WTC11 (cell line): ENCODE data around the gene SENP7. TPM values are rescaled to one million over a fixed set of nuclear protein-coding genes. Genes with fewer than 3 reads are reported as not detected.

Experiments
- ATAC-seq: fragments of 200-7000 bp; cut with Tn5 transposase; 2 replicates; pipeline ENCODE4 v1.10.0; 2021; ENCODE audit warnings: mild to moderate bottlenecking, moderate library complexity
- CTCF ChIA-PET: fragments of 300-600 bp; sonication (Branson Sonifier 250); formaldehyde crosslinking; loops from one replicate; lab custom pipeline; 2021; ENCODE audit warnings: antibody characterized with exemption; lab: Charles Lee
- POLR2A ChIA-PET: fragments of 350-600 bp; sonication (Branson Sonifier 250); formaldehyde crosslinking; loops from one replicate; lab custom pipeline; 2021; ENCODE audit warnings: antibody characterized with exemption; lab: Charles Lee
- DNase-seq: peaks from one replicate; pipeline ENCODE4 v3.0.0; 2021; ENCODE audit warnings: low spot score
- H3K27ac Mint-ChIP-seq: 2 replicates; pipeline ENCODE4 v1.8.0; 2021; ENCODE audit warnings: mixed read lengths
- H3K27me3 Mint-ChIP-seq: 2 replicates; pipeline ENCODE4 v1.8.0; 2021; ENCODE audit warnings: low read depth, mild to moderate bottlenecking, moderate library complexity, mixed read lengths
- H3K36me3 Mint-ChIP-seq: 2 replicates; pipeline ENCODE4 v1.8.0; 2021; ENCODE audit warnings: mixed read lengths
- H3K4me1 Mint-ChIP-seq: 2 replicates; pipeline ENCODE4 v1.8.0; 2022; ENCODE audit warnings: mixed read lengths
- H3K4me3 Mint-ChIP-seq: 2 replicates; pipeline ENCODE4 v1.8.0; 2021; ENCODE audit warnings: mild to moderate bottlenecking, moderate library complexity, mixed read lengths
- H3K9me3 Mint-ChIP-seq: 2 replicates; pipeline ENCODE4 v1.8.0; 2021; ENCODE audit warnings: mixed read lengths
- ARID4B ChIP-seq: sonication (generic); formaldehyde crosslinking; IDR thresholded peaks from 2 replicates; pipeline ENCODE4 v1.8.0; 2023; ENCODE audit warnings: missing genetic modification reagents, mild to moderate bottlenecking, borderline replicate concordance
- ATF2 ChIP-seq: sonication (generic); formaldehyde crosslinking; IDR thresholded peaks from 2 replicates; pipeline ENCODE4 v1.8.1; 2022; ENCODE audit warnings: low read depth, missing genetic modification reagents, borderline replicate concordance
- ATF6 ChIP-seq: sonication (generic); formaldehyde crosslinking; IDR thresholded peaks from 2 replicates; pipeline ENCODE4 v1.8.1; 2023; ENCODE audit warnings: mild to moderate bottlenecking, missing genetic modification reagents
- CTCF ChIP-seq: fragments of 200-600 bp; IDR thresholded peaks from 2 replicates; pipeline ENCODE4 v1.8.0; 2022; ENCODE audit warnings: antibody characterized with exemption
- E2F5 ChIP-seq: sonication (generic); formaldehyde crosslinking; IDR thresholded peaks from 2 replicates; pipeline ENCODE4 v1.8.1; 2022; ENCODE audit warnings: mild to moderate bottlenecking, moderate library complexity, missing genetic modification reagents
- ESRRA ChIP-seq: sonication (generic); formaldehyde crosslinking; IDR thresholded peaks from 2 replicates; pipeline ENCODE4 v1.8.1; 2022; ENCODE audit warnings: mild to moderate bottlenecking, missing genetic modification reagents, borderline replicate concordance
- JAZF1 ChIP-seq: fragments of 250-450 bp; sonication (Bioruptor Pico); IDR thresholded peaks from 2 replicates; pipeline ENCODE4 v1.9.0; 2021; ENCODE audit warnings: moderate library complexity, mild to moderate bottlenecking, inconsistent platforms
- JUN ChIP-seq: sonication (generic); formaldehyde crosslinking; IDR thresholded peaks from 2 replicates; pipeline ENCODE4 v1.8.0; 2023; ENCODE audit warnings: mild to moderate bottlenecking, missing genetic modification reagents
- NR1H2 ChIP-seq: sonication (generic); formaldehyde crosslinking; IDR thresholded peaks from 2 replicates; pipeline ENCODE4 v1.9.0; 2021; ENCODE audit warnings: mild to moderate bottlenecking, moderate library complexity, missing genetic modification reagents
- OVOL2 ChIP-seq: fragments of 250-450 bp; sonication (Bioruptor Pico); IDR thresholded peaks from 2 replicates; pipeline ENCODE4 v1.9.0; 2021; ENCODE audit warnings: mild to moderate bottlenecking, borderline replicate concordance
- RORB ChIP-seq: fragments of 250-450 bp; sonication (Bioruptor Pico); IDR thresholded peaks from 2 replicates; pipeline ENCODE4 v1.9.0; 2021; ENCODE audit warnings: mild to moderate bottlenecking
- SMAD4 ChIP-seq: sonication (generic); formaldehyde crosslinking; IDR thresholded peaks from 2 replicates; pipeline ENCODE4 v1.8.0; 2022; ENCODE audit warnings: mild to moderate bottlenecking, missing genetic modification reagents
- SOX15 ChIP-seq: fragments of 250-450 bp; sonication (Bioruptor Pico); IDR thresholded peaks from 2 replicates; pipeline ENCODE4 v1.9.0; 2021; ENCODE audit warnings: mild to moderate bottlenecking
- STAT6 ChIP-seq: sonication (generic); formaldehyde crosslinking; conservative IDR thresholded peaks from 2 replicates; pipeline ENCODE4 v1.8.1; 2023; ENCODE audit warnings: mild to moderate bottlenecking, low read depth, missing genetic modification reagents, moderate library complexity
- ZBTB21 ChIP-seq: sonication (generic); formaldehyde crosslinking; IDR thresholded peaks from 2 replicates; pipeline ENCODE4 v1.8.1; 2023; ENCODE audit warnings: mild to moderate bottlenecking, missing genetic modification reagents, borderline replicate concordance
- ZNF219 ChIP-seq: sonication (generic); formaldehyde crosslinking; IDR thresholded peaks from 2 replicates; pipeline ENCODE4 v1.8.0; 2023; ENCODE audit warnings: missing genetic modification reagents, mild to moderate bottlenecking, borderline replicate concordance
- ZNF232 ChIP-seq: sonication (generic); formaldehyde crosslinking; IDR thresholded peaks from 2 replicates; pipeline ENCODE4 v1.8.0; 2022; ENCODE audit warnings: mild to moderate bottlenecking, missing genetic modification reagents
- ZNF263 ChIP-seq: sonication (generic); formaldehyde crosslinking; IDR thresholded peaks from 2 replicates; pipeline ENCODE4 v1.8.1; 2022; ENCODE audit warnings: low read depth, mild to moderate bottlenecking, moderate library complexity, missing genetic modification reagents
- ZSCAN18 ChIP-seq: fragments of 250-450 bp; sonication (Bioruptor Pico); IDR thresholded peaks from 2 replicates; pipeline ENCODE4 v2.1.2; 2022; ENCODE audit warnings: mild to moderate bottlenecking, moderate library complexity
- total RNA-seq: library from RNA; stranded (reverse); gene quantifications from 3 replicates; pipeline ENCODE4 v1.2.3, GENCODE V29; 2021

Gene SENP7
- total RNA-seq, 1 experiment from 2014 or later: 10.5 TPM

- no peaks in the 10 kb centered on the region for H3K27me3 Mint-ChIP-seq
- no peak for TF ChIP-seq ZSCAN18 (CRISPR knock-in tag)
- TF ChIP-seq ATF6 (CRISPR knock-in tag): no peak
- TF ChIP-seq ZNF219 (CRISPR knock-in tag): no peak
- TF ChIP-seq CTCF: no peak
- no peak for TF ChIP-seq ZBTB21 (CRISPR knock-in tag)
- TF ChIP-seq ESRRA: no peak
- TF ChIP-seq JAZF1: no peak
- TF ChIP-seq RORB (CRISPR knock-in tag): no peak
- TF ChIP-seq ZNF263 (CRISPR knock-in tag): no peak
- no peak for TF ChIP-seq SOX15
- TF ChIP-seq, all 79 proteins: peak for 0
- H3K4me1 Mint-ChIP-seq: peaks cover 26% of the 10 kb centered on the region
- no peaks in the 10 kb centered on the region for H3K36me3 Mint-ChIP-seq
- peak overlapping the region; percentile 95 for H3K4me3 Mint-ChIP-seq
- CTCF ChIA-PET: no interaction called here
- ATAC-seq (no peak), DNase-seq (no peak)
- no peaks in the 10 kb centered on the region for H3K9me3 Mint-ChIP-seq
- H3K27ac Mint-ChIP-seq: peak overlapping the region; percentile 94
- POLR2A ChIA-PET: interaction anchor here (1.5 to 1.8 kb wide), 4 partner anchors 17 to 172 kb away, joined by 3 to 7 read pairs (median 3); partner anchors contain the start of gene PCNP
Observed at GRCh38 chr3:101513419-101513986, 491 bp upstream of the SENP7 start.

- peaks cover 18% of the 10 kb centered on the region for H3K4me1 Mint-ChIP-seq
- ChIA-PET POLR2A (interaction anchor here (0.6 to 1.8 kb wide), 7 partner anchors 17 to 753 kb away, joined by 3 to 7 read pairs (median 3); partner anchors contain the start of gene PCNP), CTCF (interaction anchor here (0.7 kb wide), 1 partner anchor 17 kb away, joined by 4 read pairs; no protein-coding TSS in a partner anchor)
- ATAC-seq: no peak
- H3K27ac Mint-ChIP-seq: peak overlapping the region; percentile 99
- peak overlapping the region; percentile 95 for H3K4me3 Mint-ChIP-seq
- DNase-seq: no peak
- no peaks in the 10 kb centered on the region for H3K27me3 Mint-ChIP-seq
- H3K9me3 Mint-ChIP-seq: no peaks in the 10 kb centered on the region
- no peaks in the 10 kb centered on the region for H3K36me3 Mint-ChIP-seq
- TF ChIP-seq E2F5 (CRISPR knock-in tag) (no peak), SMAD4 (CRISPR knock-in tag) (no peak), ATF2 (CRISPR knock-in tag) (no peak), OVOL2 (no peak), ARID4B (no peak), JUN (no peak), ZSCAN18 (CRISPR knock-in tag) (no peak), STAT6 (no peak), NR1H2 (CRISPR knock-in tag) (no peak), ZNF232 (CRISPR knock-in tag) (no peak)
Observed at GRCh38 chr3:101512396-101512645, 691 bp downstream of the SENP7 start.
